Sigmoid colon (tissue), 4 donors: Measurements from ENCODE around the gene SEC23IP.

Experiments
- EP300 ChIP-seq, 4 donors: sonication (generic); formaldehyde crosslinking; IDR thresholded peaks; one replicate each; pipeline ENCODE4 v1.6.1; 2017; ENCODE audit warnings: antibody characterized with exemption in 4 of 4
- POLR2AphosphoS5 ChIP-seq, 4 donors: sonication (generic); formaldehyde crosslinking; IDR thresholded peaks; one replicate each; pipeline ENCODE4 v1.6.1; 2017; ENCODE audit warnings: antibody characterized with exemption in 4 of 4
- TF ChIP-seq, protein P1 (sequence below), 4 experiments: fragments of 450-650 bp in 3 of 4; fragments of 200-600 bp in 1 of 4; IDR thresholded peaks; one replicate each; pipeline ENCODE4 v1.5.1; 2016 to 2019; ENCODE audit warnings: antibody characterized with exemption in 4 of 4, mild to moderate bottlenecking in 3 of 4, moderate library complexity in 2 of 4

DNA sequence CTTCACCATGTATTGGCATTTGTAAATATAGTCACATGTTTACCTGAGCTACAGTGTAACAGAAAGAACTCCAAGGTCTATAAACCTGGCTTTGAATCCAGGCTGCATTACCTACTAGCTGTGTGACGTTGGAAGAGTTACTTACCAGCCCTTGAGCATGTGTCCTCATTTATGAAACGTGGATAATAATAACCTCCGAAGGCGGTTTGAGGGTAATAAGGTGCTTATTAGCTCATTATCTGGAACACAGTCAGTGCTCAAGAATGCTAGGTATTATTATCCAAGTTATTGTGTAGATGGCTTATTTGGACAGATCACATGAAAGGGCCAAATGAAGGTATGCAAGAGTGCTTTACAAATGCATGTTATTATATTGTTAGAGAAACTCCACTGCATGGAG is 64.9 kb downstream of the SEC23IP start:
- TF ChIP-seq, protein P1, sequence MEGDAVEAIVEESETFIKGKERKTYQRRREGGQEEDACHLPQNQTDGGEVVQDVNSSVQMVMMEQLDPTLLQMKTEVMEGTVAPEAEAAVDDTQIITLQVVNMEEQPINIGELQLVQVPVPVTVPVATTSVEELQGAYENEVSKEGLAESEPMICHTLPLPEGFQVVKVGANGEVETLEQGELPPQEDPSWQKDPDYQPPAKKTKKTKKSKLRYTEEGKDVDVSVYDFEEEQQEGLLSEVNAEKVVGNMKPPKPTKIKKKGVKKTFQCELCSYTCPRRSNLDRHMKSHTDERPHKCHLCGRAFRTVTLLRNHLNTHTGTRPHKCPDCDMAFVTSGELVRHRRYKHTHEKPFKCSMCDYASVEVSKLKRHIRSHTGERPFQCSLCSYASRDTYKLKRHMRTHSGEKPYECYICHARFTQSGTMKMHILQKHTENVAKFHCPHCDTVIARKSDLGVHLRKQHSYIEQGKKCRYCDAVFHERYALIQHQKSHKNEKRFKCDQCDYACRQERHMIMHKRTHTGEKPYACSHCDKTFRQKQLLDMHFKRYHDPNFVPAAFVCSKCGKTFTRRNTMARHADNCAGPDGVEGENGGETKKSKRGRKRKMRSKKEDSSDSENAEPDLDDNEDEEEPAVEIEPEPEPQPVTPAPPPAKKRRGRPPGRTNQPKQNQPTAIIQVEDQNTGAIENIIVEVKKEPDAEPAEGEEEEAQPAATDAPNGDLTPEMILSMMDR (IDR thresholded peaks at IDR 0.05), result no peak
- TF ChIP-seq POLR2AphosphoS5 (IDR thresholded peaks at IDR 0.05), result no peak
- TF ChIP-seq EP300 (IDR thresholded peaks at IDR 0.05), result no peak
